HL-60 (cell line): Measurements from ENCODE around the gene USP36.

Experiments
- DNase-seq, 2 experiments: peaks; one replicate each; pipeline ENCODE4 v3.0.0-alpha.2; 2010 to 2020; ENCODE audit warnings: low read depth in 1 of 2, low spot score in 1 of 2
- H3K27ac ChIP-seq: fragments of 250-450 bp; sonication (Bioruptor Pico); replicated peaks from 2 replicates; pipeline ENCODE4 v1.5.1; 2020; ENCODE audit warnings: mild to moderate bottlenecking, moderate library complexity
- H3K27me3 ChIP-seq: fragments of 250-450 bp; sonication (Bioruptor Pico); 2 replicates; pipeline ENCODE4 v1.5.1; 2021; ENCODE audit warnings: mild to moderate bottlenecking, moderate library complexity; ENCODE audit not compliant: insufficient read depth, poor library complexity, severe bottlenecking
- H3K4me3 ChIP-seq: replicated peaks from 2 replicates; pipeline ENCODE4 v1.5.1; 2011; ENCODE audit warnings: mild to moderate bottlenecking, control low read depth, low read length; ENCODE audit not compliant: insufficient read depth
- CTCF ChIP-seq: IDR thresholded peaks from one replicate; pipeline ENCODE4 v1.5.1; 2011; ENCODE audit warnings: low read length, control low read depth, inconsistent platforms; ENCODE audit not compliant: insufficient read depth
- GABPA ChIP-seq: IDR thresholded peaks from 2 replicates; pipeline ENCODE4 v1.6.1; 2012; ENCODE audit warnings: low read depth
- POLR2AphosphoS5 ChIP-seq: IDR thresholded peaks from 2 replicates; pipeline ENCODE4 v1.6.1; 2012; ENCODE audit warnings: low read depth
- REST ChIP-seq: IDR thresholded peaks from 2 replicates; pipeline ENCODE4 v1.6.1; 2012; ENCODE audit warnings: low read depth; ENCODE audit not compliant: insufficient replicate concordance
- SPI1 ChIP-seq: IDR thresholded peaks from 2 replicates; pipeline ENCODE4 v1.6.1; 2012; ENCODE audit warnings: low read depth, mild to moderate bottlenecking, borderline replicate concordance

Gene USP36

GRCh38 chr17:78820841-78821240 lies 19.8 kb downstream of the USP36 start:
- no peaks in the 10 kb centered on the region for H3K27me3 ChIP-seq
- TF ChIP-seq POLR2AphosphoS5 (no peak), GABPA (no peak), SPI1 (no peak), REST (no peak), CTCF (no peak)
- no peak for DNase-seq
- no peak overlapping the region for H3K27ac ChIP-seq
- H3K4me3 ChIP-seq, result no peak overlapping the region

GRCh38 chr17:78819806-78820792 lies 20.5 kb downstream of the USP36 start:
- no peak for DNase-seq
- TF ChIP-seq POLR2AphosphoS5 (no peak), REST (no peak), CTCF (no peak), SPI1 (no peak), GABPA (no peak)
- H3K27ac ChIP-seq, result no peak overlapping the region
- H3K4me3 ChIP-seq, result no peak overlapping the region
- H3K27me3 ChIP-seq, result no peaks in the 10 kb centered on the region

- Histone ChIP-seq H3K27ac (no peak overlapping the region), H3K27me3 (no peaks in the 10 kb centered on the region), H3K4me3 (no peak overlapping the region)
- TF ChIP-seq GABPA (no peak), POLR2AphosphoS5 (no peak), SPI1 (no peak), REST (no peak), CTCF (no peak)
- no peak for DNase-seq
Observed at GRCh38 chr17:78819402-78819801, 21.2 kb downstream of the USP36 start.
